Progenitor cell of endocrine pancreas (in vitro differentiated cells): ENCODE data around the gene OR2S2. TPM values are rescaled to one million over a fixed set of nuclear protein-coding genes. Genes with fewer than 3 reads are reported as not detected.

Experiments used
- DNase-seq: peaks from one replicate; pipeline ENCODE4 v3.0.0; 2021; ENCODE audit warnings: low spot score; ENCODE audit not compliant: unreplicated experiment
- H3K27ac Mint-ChIP-seq: 2 replicates; pipeline ENCODE4 v1.8.0; 2021; ENCODE audit warnings: mild to moderate bottlenecking, moderate library complexity, mixed read lengths
- H3K27me3 Mint-ChIP-seq: 2 replicates; pipeline ENCODE4 v1.8.0; 2021; ENCODE audit warnings: mixed read lengths
- H3K36me3 Mint-ChIP-seq: 2 replicates; pipeline ENCODE4 v1.8.0; 2022; ENCODE audit warnings: mixed read lengths; ENCODE audit not compliant: insufficient read depth
- H3K4me1 Mint-ChIP-seq: 2 replicates; pipeline ENCODE4 v1.8.0; 2021; ENCODE audit warnings: low read depth, mixed read lengths
- H3K4me3 Mint-ChIP-seq: 2 replicates; pipeline ENCODE4 v1.8.0; 2021; ENCODE audit warnings: low read depth, mild to moderate bottlenecking, moderate library complexity, mixed read lengths
- H3K9me3 Mint-ChIP-seq: 2 replicates; pipeline ENCODE4 v1.8.0; 2021; ENCODE audit warnings: low read depth, mixed read lengths
- CTCF ChIP-seq: fragments of 200-600 bp; sonication (generic); IDR thresholded peaks from one replicate; pipeline ENCODE4 v1.5.0; 2021; ENCODE audit warnings: antibody characterized with exemption, mild to moderate bottlenecking; ENCODE audit not compliant: unreplicated experiment
- total RNA-seq: library from RNA; stranded (reverse); gene quantifications from 2 replicates; pipeline ENCODE4 v1.2.1, GENCODE V29; 2021

OR2S2 gene
- total RNA-seq, 1 donor from 2014 or later, result not detected

- H3K27me3 Mint-ChIP-seq, result peaks cover 67% of the 10 kb centered on the region
- peaks cover 4% of the 10 kb centered on the region for H3K36me3 Mint-ChIP-seq
- no peak for TF ChIP-seq CTCF
- no peak overlapping the region for H3K27ac Mint-ChIP-seq
- H3K4me1 Mint-ChIP-seq, result peaks cover 2% of the 10 kb centered on the region
- H3K4me3 Mint-ChIP-seq, result peak overlapping the region; percentile 9
- DNase-seq, result peak; percentile 22
- H3K9me3 Mint-ChIP-seq, result peaks cover 22% of the 10 kb centered on the region
Measured at GRCh38 chr9:35972093-35972492, 14.1 kb upstream of the OR2S2 start.

- Mint-ChIP-seq H3K4me3 (no peak overlapping the region), H3K27me3 (peaks cover 73% of the 10 kb centered on the region), H3K27ac (no peak overlapping the region), H3K9me3 (peaks cover 4% of the 10 kb centered on the region), H3K36me3 (no peaks in the 10 kb centered on the region), H3K4me1 (no peaks in the 10 kb centered on the region)
- no peak for DNase-seq
- no peak for TF ChIP-seq CTCF
Measured at GRCh38 chr9:35967042-35967441, 9.1 kb upstream of the OR2S2 start.

GRCh38 chr9:35966433-35966832 is 8.5 kb upstream of the OR2S2 start:
- H3K4me1 Mint-ChIP-seq, result no peaks in the 10 kb centered on the region
- no peaks in the 10 kb centered on the region for H3K36me3 Mint-ChIP-seq
- peaks cover 71% of the 10 kb centered on the region for H3K27me3 Mint-ChIP-seq
- DNase-seq, result no peak
- no peak overlapping the region for H3K27ac Mint-ChIP-seq
- H3K4me3 Mint-ChIP-seq, result no peak overlapping the region
- TF ChIP-seq CTCF, result no peak
- no peaks in the 10 kb centered on the region for H3K9me3 Mint-ChIP-seq

- no peak for TF ChIP-seq CTCF
- Mint-ChIP-seq H3K4me1 (peaks cover 1% of the 10 kb centered on the region), H3K4me3 (no peak overlapping the region), H3K27me3 (peaks cover 73% of the 10 kb centered on the region), H3K27ac (no peak overlapping the region), H3K36me3 (no peaks in the 10 kb centered on the region), H3K9me3 (no peaks in the 10 kb centered on the region)
- DNase-seq, result no peak
Measured at GRCh38 chr9:35965011-35965410, 7.1 kb upstream of the OR2S2 start.

- DNase-seq, result no peak
- H3K4me1 Mint-ChIP-seq, result peaks cover 2% of the 10 kb centered on the region
- H3K9me3 Mint-ChIP-seq, result no peaks in the 10 kb centered on the region
- H3K27ac Mint-ChIP-seq, result no peak overlapping the region
- H3K4me3 Mint-ChIP-seq, result no peak overlapping the region
- peaks cover 68% of the 10 kb centered on the region for H3K27me3 Mint-ChIP-seq
- TF ChIP-seq CTCF, result no peak
- H3K36me3 Mint-ChIP-seq, result no peaks in the 10 kb centered on the region
Measured at GRCh38 chr9:35962126-35962906, 4.4 kb upstream of the OR2S2 start.
